GM12878 (cell line): ENCODE measurements around the gene BCL11A. TPM values are rescaled to one million over a fixed set of nuclear protein-coding genes. Genes with fewer than 3 reads are reported as not detected.

Experiments used
- ATAC-seq: fragments of 200-7000 bp; cut with Tn5 transposase; 3 replicates; pipeline ENCODE4 v1.9.1; 2020; ENCODE audit warnings: mild to moderate bottlenecking, moderate library complexity
- BruUV-seq: library from RNA; stranded (reverse); fragments of 400-500 nt; replicated peaks from 2 replicates; lab custom pipeline; 2021; lab: Mats Ljungman, UMichigan
- CTCF ChIA-PET: fragments of 300-600 bp; sonication (Branson Sonifier 250); formaldehyde crosslinking; extraction: SDS; loops from one replicate; lab custom pipeline; 2021; ENCODE audit warnings: inconsistent platforms; lab: Yijun Ruan, JAX
- POLR2A ChIA-PET: fragments of 350-600 bp; formaldehyde crosslinking; extraction: SDS; loops from one replicate; lab custom pipeline; 2021; ENCODE audit warnings: inconsistent platforms; lab: Charles Lee
- RAD21 ChIA-PET: fragments of 300-600 bp; sonication (Branson Sonifier 250); formaldehyde crosslinking; loops from one replicate; lab custom pipeline; 2023; ENCODE audit warnings: antibody characterized with exemption; ENCODE audit not compliant: unreplicated experiment; lab: Charles Lee
- SMC1A ChIA-PET: fragments of 300-600 bp; sonication (Branson Sonifier 250); formaldehyde crosslinking; loops from one replicate; lab custom pipeline; 2023; ENCODE audit not compliant: unreplicated experiment, uncharacterized antibody; lab: Charles Lee
- DNase-seq: peaks from one replicate; pipeline ENCODE4 v3.0.0-alpha.2; 2011; ENCODE audit warnings: low read depth, low spot score
- FAIRE-seq: peaks from 3 replicates; lab custom pipeline; 2011; peaks lifted over from hg19 to GRCh38; lab: Jason Lieb, UNC
- H2AFZ ChIP-seq: 2 replicates; pipeline ENCODE4 v1.6.0; 2011; ENCODE audit warnings: low read depth, low read length, control low read depth; ENCODE audit not compliant: control insufficient read depth
- H3K27ac ChIP-seq: 2 replicates; pipeline ENCODE4 v1.5.1; 2011; ENCODE audit warnings: control low read depth; ENCODE audit not compliant: control insufficient read depth, insufficient read depth
- H3K27me3 ChIP-seq, 2 experiments: replicated peaks in 1 of 2; 2 replicates each; pipeline versions ENCODE4 v1.6.0 to v1.6.1; 2011; ENCODE audit warnings: low read length in 1 of 2; ENCODE audit not compliant: control insufficient read depth in 2 of 2, insufficient read depth in 2 of 2
- H3K36me3 ChIP-seq, 2 experiments: 2 replicates each; pipeline ENCODE4 v1.5.1; 2011; ENCODE audit warnings: low read length in 1 of 2; ENCODE audit not compliant: control insufficient read depth in 2 of 2, insufficient read depth in 2 of 2
- H3K4me1 ChIP-seq: 2 replicates; pipeline ENCODE4 v1.6.1; 2011; ENCODE audit warnings: mild to moderate bottlenecking, low read length, moderate library complexity, mixed read lengths; ENCODE audit not compliant: control insufficient read depth, insufficient read depth
- H3K4me2 ChIP-seq: 2 replicates; pipeline ENCODE4 v1.6.0; 2011; ENCODE audit warnings: control low read depth; ENCODE audit not compliant: control insufficient read depth, insufficient read depth
- H3K4me3 ChIP-seq: fragments of 200-600 bp; sonication (generic); 2 replicates; pipeline ENCODE4 v1.5.1; 2016
- H3K79me2 ChIP-seq: 2 replicates; pipeline ENCODE4 v1.6.0; 2011; ENCODE audit warnings: low read length; ENCODE audit not compliant: control insufficient read depth, insufficient read depth
- H3K9ac ChIP-seq: 2 replicates; pipeline ENCODE4 v1.8.0; 2011; ENCODE audit warnings: low read length, control low read depth, mixed read lengths; ENCODE audit not compliant: control insufficient read depth, insufficient read depth
- H3K9me3 ChIP-seq: replicated peaks from 3 replicates; pipeline ENCODE4 v1.5.1; 2011; ENCODE audit warnings: mild to moderate bottlenecking, low read length; ENCODE audit not compliant: control insufficient read depth, insufficient read depth
- H4K20me1 ChIP-seq: 2 replicates; pipeline ENCODE4 v1.6.0; 2011; ENCODE audit not compliant: control insufficient read depth, insufficient read depth
- CHD2 ChIP-seq: IDR thresholded peaks from 2 replicates; pipeline ENCODE4 v1.6.1; 2011; ENCODE audit warnings: low read depth, low read length, improper control_type of control experiment, borderline replicate concordance
- MEF2A ChIP-seq: IDR thresholded peaks from 2 replicates; pipeline ENCODE4 v1.6.1; 2011; ENCODE audit warnings: low read depth, mild to moderate bottlenecking, low read length, moderate library complexity; ENCODE audit not compliant: insufficient read depth
- PAX8 ChIP-seq: fragments of 450-650 bp; IDR thresholded peaks from 2 replicates; pipeline ENCODE4 v1.6.1; 2017; ENCODE audit warnings: mild to moderate bottlenecking, moderate library complexity
- TCF12 ChIP-seq: IDR thresholded peaks from 2 replicates; pipeline ENCODE4 v1.6.1; 2011; ENCODE audit warnings: low read depth, mild to moderate bottlenecking, low read length
- ZBTB33 ChIP-seq: fragments of 450-650 bp; IDR thresholded peaks from 2 replicates; pipeline ENCODE4 v1.6.1; 2017; ENCODE audit warnings: mild to moderate bottlenecking
- WGBS: methylation state at CpG from one replicate; pipeline ENCODE4 v1.1.6; 2016; ENCODE audit warnings: low lambda C conversion rate; ENCODE audit not compliant: insufficient replicate concordance, insufficient coverage; ENCODE audit errors: missing lambda C conversion rate; 5-methylcytosine and 5-hydroxymethylcytosine counted together
- in situ Hi-C: fragments of 300-500 bp; cut with MboI; formaldehyde crosslinking; loops from 9 replicates; pipeline ENCODE4 v1.14.3; 2018; ENCODE audit warnings: mixed read lengths
- intact Hi-C: fragments of 100-400 bp; cut with micrococcal nuclease; formaldehyde crosslinking; loops from one replicate; pipeline ENCODE4 v1.14.2; 2022; ENCODE audit not compliant: unreplicated experiment
- polyA plus RNA-seq, 11 experiments: library from polyadenylated mRNA; depleted of rRNA in 4 of 11; unstranded in 6 of 11; stranded (reverse) in 5 of 11; fragments of >200 nt; fragmentation: Nextera tagmentation in 4 of 11; fragmentation: Illumina TruSeq in 1 of 11; extraction: Ambion mirVana in 4 of 11; extraction: Trizol in 1 of 11; gene quantifications; 1 replicate in 1 of 11; 2 replicates in 10 of 11; pipeline versions ENCODE4 v1.2.1 to v1.2.3, GENCODE V29; 2011 to 2016; ENCODE audit warnings: inconsistent platforms in 2 of 11, missing spikeins in 2 of 11, low read depth in 1 of 11
- total RNA-seq, 4 experiments: library from RNA; depleted of rRNA in 3 of 4; stranded (reverse); fragments of >200 nt in 3 of 4; fragmentation: Illumina TruSeq in 1 of 4; extraction: Trizol in 1 of 4; gene quantifications; 2 replicates each; pipeline versions ENCODE4 v1.2.1 to v1.2.3, GENCODE V29; 2013 to 2021
- TF ChIP-seq, protein P1 (sequence below): fragments of 150-350 bp; IDR thresholded peaks from 2 replicates; pipeline ENCODE4 v1.6.1; 2014; ENCODE audit warnings: mild to moderate bottlenecking, low read depth, low read length
- TF ChIP-seq, protein P2 (sequence below): IDR thresholded peaks from 2 replicates; pipeline ENCODE4 v1.6.1; 2011; ENCODE audit warnings: low read depth, mild to moderate bottlenecking, low read length, moderate library complexity, borderline replicate concordance; ENCODE audit errors: extremely low read depth
- TF ChIP-seq, protein P3 (sequence below): IDR thresholded peaks from 2 replicates; pipeline ENCODE4 v1.6.1; 2011; ENCODE audit warnings: borderline replicate concordance, low read depth, mild to moderate bottlenecking, moderate library complexity, low read length; ENCODE audit not compliant: insufficient read depth, poor library complexity, severe bottlenecking
- TF ChIP-seq, protein P4 (sequence below): IDR thresholded peaks from 2 replicates; pipeline ENCODE4 v1.6.1; 2012; ENCODE audit warnings: mild to moderate bottlenecking, low read depth, low read length

BCL11A gene
- total and polyA plus RNA-seq, 10 of the 15 experiments (the other 5 are each of a cell fraction or from before 2014, with no cell fraction given) = 7.5 to 26.6 (median 11.1) TPM; not detected in 1

DNA sequence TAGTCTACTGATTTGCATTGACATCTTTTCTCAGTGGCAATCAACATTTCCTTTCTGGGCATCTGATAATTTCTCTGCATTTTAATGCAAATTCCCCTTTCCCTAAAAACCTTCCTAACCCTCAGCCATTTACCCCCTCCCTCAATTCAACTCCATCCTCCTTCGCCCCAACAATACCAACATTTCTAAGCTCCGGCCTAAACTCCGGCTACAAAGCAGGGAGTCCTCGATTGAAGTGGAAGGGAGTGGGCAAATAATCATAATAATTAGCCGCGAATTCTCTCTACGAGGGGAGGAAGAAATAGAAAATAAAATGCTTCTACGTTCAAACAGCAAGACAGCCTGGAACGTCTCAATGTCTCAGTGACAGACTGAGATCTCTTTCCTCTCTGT lies 4.6 kb downstream of the BCL11A start (continued):
- TF ChIP-seq, protein P1, sequence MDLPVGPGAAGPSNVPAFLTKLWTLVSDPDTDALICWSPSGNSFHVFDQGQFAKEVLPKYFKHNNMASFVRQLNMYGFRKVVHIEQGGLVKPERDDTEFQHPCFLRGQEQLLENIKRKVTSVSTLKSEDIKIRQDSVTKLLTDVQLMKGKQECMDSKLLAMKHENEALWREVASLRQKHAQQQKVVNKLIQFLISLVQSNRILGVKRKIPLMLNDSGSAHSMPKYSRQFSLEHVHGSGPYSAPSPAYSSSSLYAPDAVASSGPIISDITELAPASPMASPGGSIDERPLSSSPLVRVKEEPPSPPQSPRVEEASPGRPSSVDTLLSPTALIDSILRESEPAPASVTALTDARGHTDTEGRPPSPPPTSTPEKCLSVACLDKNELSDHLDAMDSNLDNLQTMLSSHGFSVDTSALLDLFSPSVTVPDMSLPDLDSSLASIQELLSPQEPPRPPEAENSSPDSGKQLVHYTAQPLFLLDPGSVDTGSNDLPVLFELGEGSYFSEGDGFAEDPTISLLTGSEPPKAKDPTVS = no peak

GRCh38 chr2:60548311-60548710 lies 5.1 kb downstream of the BCL11A start:
- ChIA-PET POLR2A (no interaction called here), CTCF (no interaction called here), SMC1A (interaction anchor here (1.4 to 2.5 kb wide), 2 partner anchors 13 to 1524 kb away, joined by 3 to 10 read pairs; no protein-coding TSS in a partner anchor), RAD21 (interaction anchor here (0.6 kb wide), 1 partner anchor 966 kb away, joined by 3 read pairs; no protein-coding TSS in a partner anchor)
- Histone ChIP-seq H3K4me1 (peaks cover 30% of the 10 kb centered on the region), H3K9me3 (no peaks in the 10 kb centered on the region), H4K20me1 (0 out of 2 replicates have a peak, but pooled peaks cover 2% of the 10 kb centered on the region), H3K9ac (peak overlapping the region; percentile 83), H3K4me2 (peak overlapping the region; percentile 73), H3K36me3 (peaks cover 0 to 6% of the 10 kb centered on the region in 2 experiments; a peak in 1 of 4 replicates), H3K27me3 (no peaks in the 10 kb centered on the region; a peak in 1 of 4 replicates), H2AFZ (no peak overlapping the region), H3K4me3 (peak overlapping the region; percentile 81), H3K27ac (peak overlapping the region; percentile 89), H3K79me2 (peaks cover 99% of the 10 kb centered on the region)
- WGBS = under 1% methylated on average over 4 of the region's 4 CpGs
- in situ Hi-C loops = no loop called here
- ATAC-seq = no peak
- no peak for FAIRE-seq
- DNase-seq = no peak
- TF ChIP-seq CHD2 (no peak), ZBTB33 (no peak), TCF12 (no peak), MEF2A (no peak), PAX8 (no peak)
- TF ChIP-seq, protein P2, sequence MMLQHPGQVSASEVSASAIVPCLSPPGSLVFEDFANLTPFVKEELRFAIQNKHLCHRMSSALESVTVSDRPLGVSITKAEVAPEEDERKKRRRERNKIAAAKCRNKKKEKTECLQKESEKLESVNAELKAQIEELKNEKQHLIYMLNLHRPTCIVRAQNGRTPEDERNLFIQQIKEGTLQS = no peak
- TF ChIP-seq, protein P3, sequence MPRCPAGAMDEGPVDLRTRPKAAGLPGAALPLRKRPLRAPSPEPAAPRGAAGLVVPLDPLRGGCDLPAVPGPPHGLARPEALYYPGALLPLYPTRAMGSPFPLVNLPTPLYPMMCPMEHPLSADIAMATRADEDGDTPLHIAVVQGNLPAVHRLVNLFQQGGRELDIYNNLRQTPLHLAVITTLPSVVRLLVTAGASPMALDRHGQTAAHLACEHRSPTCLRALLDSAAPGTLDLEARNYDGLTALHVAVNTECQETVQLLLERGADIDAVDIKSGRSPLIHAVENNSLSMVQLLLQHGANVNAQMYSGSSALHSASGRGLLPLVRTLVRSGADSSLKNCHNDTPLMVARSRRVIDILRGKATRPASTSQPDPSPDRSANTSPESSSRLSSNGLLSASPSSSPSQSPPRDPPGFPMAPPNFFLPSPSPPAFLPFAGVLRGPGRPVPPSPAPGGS = no peak
- TF ChIP-seq, protein P1 = no peak
- TF ChIP-seq, protein P4, sequence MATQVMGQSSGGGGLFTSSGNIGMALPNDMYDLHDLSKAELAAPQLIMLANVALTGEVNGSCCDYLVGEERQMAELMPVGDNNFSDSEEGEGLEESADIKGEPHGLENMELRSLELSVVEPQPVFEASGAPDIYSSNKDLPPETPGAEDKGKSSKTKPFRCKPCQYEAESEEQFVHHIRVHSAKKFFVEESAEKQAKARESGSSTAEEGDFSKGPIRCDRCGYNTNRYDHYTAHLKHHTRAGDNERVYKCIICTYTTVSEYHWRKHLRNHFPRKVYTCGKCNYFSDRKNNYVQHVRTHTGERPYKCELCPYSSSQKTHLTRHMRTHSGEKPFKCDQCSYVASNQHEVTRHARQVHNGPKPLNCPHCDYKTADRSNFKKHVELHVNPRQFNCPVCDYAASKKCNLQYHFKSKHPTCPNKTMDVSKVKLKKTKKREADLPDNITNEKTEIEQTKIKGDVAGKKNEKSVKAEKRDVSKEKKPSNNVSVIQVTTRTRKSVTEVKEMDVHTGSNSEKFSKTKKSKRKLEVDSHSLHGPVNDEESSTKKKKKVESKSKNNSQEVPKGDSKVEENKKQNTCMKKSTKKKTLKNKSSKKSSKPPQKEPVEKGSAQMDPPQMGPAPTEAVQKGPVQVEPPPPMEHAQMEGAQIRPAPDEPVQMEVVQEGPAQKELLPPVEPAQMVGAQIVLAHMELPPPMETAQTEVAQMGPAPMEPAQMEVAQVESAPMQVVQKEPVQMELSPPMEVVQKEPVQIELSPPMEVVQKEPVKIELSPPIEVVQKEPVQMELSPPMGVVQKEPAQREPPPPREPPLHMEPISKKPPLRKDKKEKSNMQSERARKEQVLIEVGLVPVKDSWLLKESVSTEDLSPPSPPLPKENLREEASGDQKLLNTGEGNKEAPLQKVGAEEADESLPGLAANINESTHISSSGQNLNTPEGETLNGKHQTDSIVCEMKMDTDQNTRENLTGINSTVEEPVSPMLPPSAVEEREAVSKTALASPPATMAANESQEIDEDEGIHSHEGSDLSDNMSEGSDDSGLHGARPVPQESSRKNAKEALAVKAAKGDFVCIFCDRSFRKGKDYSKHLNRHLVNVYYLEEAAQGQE = no peak
- intact Hi-C loops = loop anchor here (2.0 to 5.0 kb wide), 2 partner anchors 34 to 196 kb away; no protein-coding TSS in a partner anchor
- BruUV-seq = no TSS peak
